T follicular helper cell (primary cell): Measurements from ENCODE around the gene CCR5AS.
"Not testable (repeated sequence)": the region's sequence is repeated elsewhere in the genome, so short reads cannot be mapped to it uniquely, and the experiment has no call there.

Experiments used
- DNase-seq: peaks from one replicate; pipeline ENCODE4 v3.0.0-alpha.2; 2020; ENCODE audit warnings: low read depth

CCR5AS gene

GRCh38 chr3:46356276-46356675, 50.6 kb downstream of the CCR5AS start:
- no peak for DNase-seq

GRCh38 chr3:46354984-46355383, 51.9 kb downstream of the CCR5AS start:
- no peak for DNase-seq

- DNase-seq: no peak
Measured at GRCh38 chr3:46354478-46354877, 52.4 kb downstream of the CCR5AS start.

DNA sequence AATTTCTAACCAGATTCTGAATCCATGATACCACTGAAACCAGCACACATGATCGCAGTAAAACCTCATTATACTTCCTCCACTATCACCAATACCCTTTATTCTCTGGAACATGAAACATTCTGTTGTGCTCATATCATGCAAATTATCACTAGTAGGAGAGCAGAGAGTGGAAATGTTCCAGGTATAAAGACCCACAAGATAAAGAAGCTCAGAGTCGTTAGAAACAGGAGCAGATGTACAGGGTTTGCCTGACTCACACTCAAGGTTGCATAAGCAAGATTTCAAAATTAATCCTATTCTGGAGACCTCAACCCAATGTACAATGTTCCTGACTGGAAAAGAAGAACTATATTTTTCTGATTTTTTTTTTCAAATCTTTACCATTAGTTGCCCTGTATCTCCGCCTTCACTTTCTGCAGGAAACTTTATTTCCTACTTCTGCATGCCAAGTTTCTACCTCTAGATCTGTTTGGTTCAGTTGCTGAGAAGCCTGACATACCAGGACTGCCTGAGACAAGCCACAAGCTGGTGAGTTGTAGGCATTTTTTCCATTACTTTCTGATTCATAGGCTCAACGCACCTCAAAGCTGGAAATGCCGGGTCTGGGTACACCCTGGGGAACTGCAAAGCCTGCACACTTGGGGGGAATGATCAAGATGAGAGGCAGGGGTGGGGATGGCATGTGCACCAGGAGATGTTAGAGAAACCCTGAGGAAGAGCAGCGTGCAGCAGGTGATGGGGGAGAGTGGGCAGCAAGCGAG, 53.0 kb downstream of the CCR5AS start, which contains the start of gene CCR2:
CCR2 (plus strand) TSS at position 465 of the 764 bp plus-strand sequence. CDS start 3,417 bp downstream, outside the sequence.
- DNase-seq: no peak

GRCh38 chr3:46353090-46353489, 53.8 kb downstream of the CCR5AS start:
- no peak for DNase-seq

GRCh38 chr3:46351646-46352045, 55.2 kb downstream of the CCR5AS start:
- DNase-seq: no peak

- no peak for DNase-seq
Measured at GRCh38 chr3:46350262-46350565, 56.7 kb downstream of the CCR5AS start.

GRCh38 chr3:46349484-46350261, 57.2 kb downstream of the CCR5AS start:
- DNase-seq: no peak

GRCh38 chr3:46348823-46349482, 57.9 kb downstream of the CCR5AS start:
- DNase-seq: no peak

DNA sequence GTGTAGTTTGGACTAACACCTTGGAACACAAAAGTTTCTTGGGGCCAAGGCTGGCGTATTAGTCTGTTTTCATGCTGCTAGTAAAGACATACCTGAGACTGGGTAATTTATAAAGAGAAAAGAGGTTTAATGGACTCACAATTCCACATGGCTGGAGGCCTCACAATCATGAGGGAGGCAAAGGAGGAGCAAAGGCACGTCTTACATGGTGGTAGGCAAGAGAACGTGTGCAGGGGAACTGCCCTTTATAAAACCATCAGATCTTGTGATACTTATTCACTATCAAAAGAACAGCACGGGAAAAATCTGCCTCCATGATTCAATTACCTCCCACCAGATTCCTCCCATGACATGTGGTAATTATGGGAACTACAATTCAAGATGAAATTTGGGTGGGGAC, 62.4 kb downstream of the CCR5AS start:
- DNase-seq: no peak

DNA sequence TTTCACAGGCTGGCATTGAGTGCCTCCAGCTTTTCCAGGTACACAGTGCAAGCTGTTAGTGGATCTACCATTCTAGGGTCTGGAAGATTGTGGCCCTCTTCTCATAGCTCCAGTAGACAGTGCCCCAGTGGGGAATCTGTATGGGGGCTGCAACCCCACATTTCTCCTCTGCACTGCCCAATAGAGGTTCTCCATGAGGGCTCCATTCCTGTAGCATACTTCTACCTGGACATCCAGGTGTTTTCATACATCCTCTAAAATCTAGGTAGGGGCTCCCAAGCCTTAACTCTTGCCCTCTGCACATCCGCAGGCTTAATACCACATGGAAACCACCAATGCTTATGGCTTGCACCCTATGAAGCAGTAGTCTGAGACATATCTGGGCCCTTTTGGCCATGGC, 68.0 kb downstream of the CCR5AS start:
- no peak for DNase-seq

DNA sequence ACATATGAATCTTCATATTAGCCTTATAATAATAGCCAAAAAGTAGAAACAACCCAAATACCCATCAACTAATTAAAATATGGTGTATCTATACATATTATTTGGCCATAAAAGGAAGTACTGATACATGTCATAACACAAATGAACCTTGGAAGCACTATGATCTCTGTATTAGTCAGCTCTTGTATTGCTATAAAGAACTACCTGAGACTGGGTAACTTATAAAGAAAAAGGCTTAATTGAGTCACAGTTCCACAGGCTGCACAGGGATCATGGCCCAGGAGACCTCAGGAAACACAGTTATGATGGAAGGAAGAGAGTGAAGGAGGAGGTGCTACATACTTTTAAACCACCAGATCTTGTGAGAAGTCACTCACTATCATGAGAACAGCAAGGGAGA, 69.0 kb downstream of the CCR5AS start:
- no peak for DNase-seq

- DNase-seq: no peak
Measured at GRCh38 chr3:46335541-46335940, 71.3 kb downstream of the CCR5AS start.

DNA sequence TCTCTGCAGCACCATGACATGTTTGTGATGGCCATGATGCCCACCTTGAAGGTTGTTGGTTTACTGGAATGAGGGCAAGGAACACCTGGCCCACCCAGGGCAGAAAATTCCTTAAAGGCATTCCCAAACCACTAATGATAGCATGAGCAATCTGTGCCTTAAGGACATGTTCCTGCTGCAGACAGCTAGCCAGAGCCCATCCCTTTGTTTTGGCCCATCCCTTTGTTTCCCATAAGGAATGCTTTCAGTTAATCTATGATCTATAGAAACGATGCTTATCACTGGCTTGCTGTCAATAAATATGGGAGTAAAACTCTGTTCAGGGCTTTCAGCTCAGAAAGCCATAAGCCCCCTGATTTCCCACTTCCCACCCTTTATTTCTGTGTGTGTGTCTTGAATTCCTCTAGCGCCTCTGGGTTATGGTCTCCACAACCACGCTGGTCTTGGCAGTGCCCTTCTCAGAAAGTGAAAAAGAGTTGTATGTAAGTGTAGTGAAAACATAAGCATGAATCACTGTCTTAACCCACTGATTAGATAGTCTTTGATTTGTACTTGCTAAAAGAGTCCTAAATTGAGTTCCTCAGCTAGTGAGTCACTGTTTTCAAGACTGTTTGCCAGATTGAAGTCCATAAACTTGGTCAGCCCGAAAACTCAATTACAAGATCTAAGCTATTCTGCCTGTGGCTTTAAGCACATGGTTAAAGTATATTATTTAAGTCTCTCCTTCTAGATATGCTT, 72.0 kb downstream of the CCR5AS start:
- no peak for DNase-seq

DNA sequence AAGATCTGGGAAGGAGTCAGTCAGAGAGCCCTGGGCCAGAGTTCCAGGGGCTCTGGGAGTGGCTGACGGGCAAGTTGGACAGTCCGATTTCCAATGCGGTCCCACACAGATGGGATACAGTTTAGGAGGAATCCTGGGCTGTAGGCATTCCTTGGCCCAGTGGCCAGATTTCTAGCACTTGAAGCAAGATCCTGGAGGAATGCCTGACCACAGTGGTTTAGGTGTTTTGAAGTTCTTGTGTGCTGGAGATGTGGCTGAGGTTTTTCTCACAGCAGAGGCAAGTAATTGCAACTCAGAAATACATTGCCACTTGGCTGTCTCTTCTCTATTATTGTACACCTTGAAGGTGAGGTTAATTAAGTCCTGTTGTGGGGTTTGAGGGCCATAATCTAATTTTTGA, 76.2 kb downstream of the CCR5AS start:
- not testable (repeated sequence) for DNase-seq

DNA sequence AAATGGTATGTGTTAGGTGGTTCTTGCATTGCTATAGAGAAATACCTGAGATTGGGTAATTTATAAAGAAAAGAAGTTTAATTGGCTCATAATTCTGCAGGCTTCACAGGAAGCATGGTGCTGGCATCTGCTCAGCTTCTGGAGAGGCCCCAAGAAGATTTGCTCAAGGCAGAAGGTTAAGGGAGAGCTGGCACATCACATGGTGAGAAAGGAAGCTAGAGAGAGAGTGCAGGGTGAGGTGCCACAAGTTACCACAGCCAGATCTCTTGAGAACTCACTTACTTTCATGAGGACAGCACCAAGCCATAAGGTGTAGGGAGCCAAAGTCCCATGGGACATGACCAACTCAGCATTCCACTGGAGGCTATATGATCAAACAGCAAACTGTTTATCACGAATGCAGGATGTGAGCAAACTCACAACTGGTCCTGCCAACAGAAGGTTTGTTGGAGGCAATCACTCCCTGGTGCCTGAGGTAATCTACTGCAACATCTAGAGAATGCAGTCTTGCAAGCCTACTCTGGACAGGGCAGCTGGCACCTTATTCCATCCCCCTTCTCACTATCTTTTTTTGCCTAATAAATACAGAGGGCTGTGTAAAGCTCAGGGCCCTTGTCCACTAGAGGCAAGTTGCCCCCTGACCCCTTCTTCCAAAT, 81.1 kb downstream of the CCR5AS start:
- DNase-seq: no peak

DNA sequence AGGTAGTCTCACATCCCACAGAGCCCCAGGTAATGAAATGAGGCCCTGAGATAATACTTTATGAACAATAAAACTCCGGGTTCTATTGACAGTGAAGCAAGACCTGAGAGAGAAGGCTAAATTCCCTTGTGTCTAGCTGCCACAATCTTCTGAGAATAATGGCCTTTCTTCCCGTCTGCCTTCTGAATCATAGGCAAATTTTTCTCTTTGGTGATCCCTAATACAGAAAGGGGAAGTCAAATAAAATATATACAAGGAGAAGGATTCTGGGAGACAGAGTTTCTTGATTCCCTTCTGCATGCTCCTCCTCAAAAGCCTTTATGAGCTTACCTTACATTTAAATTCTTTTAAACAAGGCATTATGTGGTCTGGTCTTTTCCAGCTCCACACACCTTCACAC, 82.8 kb downstream of the CCR5AS start:
- DNase-seq: no peak

GRCh38 chr3:46321461-46322104, 85.3 kb downstream of the CCR5AS start:
- DNase-seq: no peak

- no peak for DNase-seq
Measured at GRCh38 chr3:46318207-46318927, 88.5 kb downstream of the CCR5AS start.

DNA sequence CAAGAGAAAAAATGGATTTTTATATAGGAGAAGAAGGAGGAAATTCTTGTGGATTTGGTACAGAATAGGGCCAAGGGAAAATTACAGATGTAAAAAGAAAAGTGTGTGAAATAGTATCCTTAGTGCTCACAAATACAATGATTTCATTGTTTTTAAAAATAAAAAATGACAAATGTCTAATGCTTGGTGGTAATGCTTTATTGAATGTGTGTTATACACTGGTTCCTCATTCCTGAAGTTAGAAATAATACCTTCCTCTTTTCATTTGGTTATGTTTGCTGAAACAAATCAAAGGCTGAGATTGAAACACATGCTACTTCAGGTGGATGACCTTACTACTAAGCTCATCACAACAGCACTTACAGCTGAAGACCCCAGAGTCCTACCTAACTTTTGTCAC, 90.7 kb downstream of the CCR5AS start:
- DNase-seq: no peak

- DNase-seq: no peak
Measured at GRCh38 chr3:46314517-46314916, 92.3 kb downstream of the CCR5AS start.
